HG02884 (cell line): ENCODE data around the gene PID1.

ENCODE experiments used
- ATAC-seq: cut with Tn5 transposase; IDR thresholded peaks from one replicate; pipeline ENCODE4 v1.9.1; 2021; ENCODE audit warnings: mild to moderate bottlenecking, moderate library complexity; ENCODE audit not compliant: unreplicated experiment

PID1 gene

GRCh38 chr2:229270551-229271410 is at the start of gene PID1:
Gene PID1, minus strand, starts transcription at chr2:229271287. Its CDS starts 244 bp downstream, at chr2:229271043.
- ATAC-seq = no peak

GRCh38 chr2:229319558-229319957 is 48.5 kb upstream of the PID1 start:
- ATAC-seq = no peak

GRCh38 chr2:229314117-229314516 is 43.0 kb upstream of the PID1 start:
- ATAC-seq = no peak

- ATAC-seq = no peak
These were observed 42.5 kb upstream of the PID1 start for GRCh38 chr2:229313591-229313990.

GRCh38 chr2:229301237-229301636 is 30.1 kb upstream of the PID1 start:
- ATAC-seq = no peak

- ATAC-seq = no peak
These were observed 29.7 kb upstream of the PID1 start for GRCh38 chr2:229300790-229301189.

GRCh38 chr2:229300371-229300770 is 29.3 kb upstream of the PID1 start:
- no peak for ATAC-seq

- ATAC-seq = no peak
These were observed 26.2 kb upstream of the PID1 start for GRCh38 chr2:229297247-229297646.

- no peak for ATAC-seq
These were observed 25.4 kb upstream of the PID1 start for GRCh38 chr2:229296536-229296935.

- ATAC-seq = no peak
These were observed 24.9 kb upstream of the PID1 start for GRCh38 chr2:229296016-229296415.

GRCh38 chr2:229287823-229288222 is 16.7 kb upstream of the PID1 start:
- ATAC-seq = no peak

- no peak for ATAC-seq
These were observed 11.9 kb upstream of the PID1 start for GRCh38 chr2:229282758-229283546.

- no peak for ATAC-seq
These were observed 8.4 kb upstream of the PID1 start for GRCh38 chr2:229279516-229279915.

- ATAC-seq = no peak
These were observed 4.4 kb upstream of the PID1 start for GRCh38 chr2:229275506-229275905.

GRCh38 chr2:229273723-229274338 is 2.7 kb upstream of the PID1 start:
- peak; percentile 84 for ATAC-seq

- no peak for ATAC-seq
These were observed 2.1 kb upstream of the PID1 start for GRCh38 chr2:229273006-229273722.

GRCh38 chr2:229269941-229270340 is 1.1 kb downstream of the PID1 start:
- no peak for ATAC-seq

GRCh38 chr2:229269146-229269545 is 1.9 kb downstream of the PID1 start:
- ATAC-seq = no peak

GRCh38 chr2:229268626-229269025 is 2.5 kb downstream of the PID1 start:
- ATAC-seq = no peak

- ATAC-seq = no peak
These were observed 4.0 kb downstream of the PID1 start for GRCh38 chr2:229267080-229267479.

- ATAC-seq = no peak
These were observed 5.4 kb downstream of the PID1 start for GRCh38 chr2:229265727-229266126.
